HG03439 (cell line): ENCODE data around the gene FAM90A26.
"Not testable (repeated sequence)": the region's sequence is repeated elsewhere in the genome, so short reads cannot be mapped to it uniquely, and the experiment has no call there.

Source experiments
- ATAC-seq: cut with Tn5 transposase; IDR thresholded peaks from one replicate; pipeline ENCODE4 v1.9.1; 2021; ENCODE audit warnings: mild to moderate bottlenecking, moderate library complexity; ENCODE audit not compliant: unreplicated experiment

FAM90A26 gene, protein sequence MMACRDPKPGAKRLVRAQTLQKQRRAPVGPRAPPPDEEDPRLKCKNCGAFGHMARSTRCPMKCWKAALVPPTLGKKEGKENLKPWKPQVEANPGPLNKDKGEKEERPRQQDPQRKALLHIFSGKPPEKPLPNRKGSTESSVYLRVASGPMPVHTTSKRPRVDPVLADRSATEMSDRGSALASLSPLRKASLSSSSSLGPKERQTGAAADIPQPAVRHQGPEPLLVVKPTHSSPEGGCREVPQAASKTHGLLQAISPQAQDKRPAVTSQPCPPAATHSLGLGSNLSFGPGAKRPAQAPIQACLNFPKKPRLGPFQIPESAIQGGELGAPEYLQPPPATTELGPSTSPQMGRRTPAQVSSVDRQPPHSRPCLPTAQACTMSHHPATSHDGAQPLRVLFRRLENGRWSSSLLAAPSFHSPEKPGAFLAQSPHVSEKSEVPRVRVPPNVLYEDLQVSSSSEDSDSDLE

DNA sequence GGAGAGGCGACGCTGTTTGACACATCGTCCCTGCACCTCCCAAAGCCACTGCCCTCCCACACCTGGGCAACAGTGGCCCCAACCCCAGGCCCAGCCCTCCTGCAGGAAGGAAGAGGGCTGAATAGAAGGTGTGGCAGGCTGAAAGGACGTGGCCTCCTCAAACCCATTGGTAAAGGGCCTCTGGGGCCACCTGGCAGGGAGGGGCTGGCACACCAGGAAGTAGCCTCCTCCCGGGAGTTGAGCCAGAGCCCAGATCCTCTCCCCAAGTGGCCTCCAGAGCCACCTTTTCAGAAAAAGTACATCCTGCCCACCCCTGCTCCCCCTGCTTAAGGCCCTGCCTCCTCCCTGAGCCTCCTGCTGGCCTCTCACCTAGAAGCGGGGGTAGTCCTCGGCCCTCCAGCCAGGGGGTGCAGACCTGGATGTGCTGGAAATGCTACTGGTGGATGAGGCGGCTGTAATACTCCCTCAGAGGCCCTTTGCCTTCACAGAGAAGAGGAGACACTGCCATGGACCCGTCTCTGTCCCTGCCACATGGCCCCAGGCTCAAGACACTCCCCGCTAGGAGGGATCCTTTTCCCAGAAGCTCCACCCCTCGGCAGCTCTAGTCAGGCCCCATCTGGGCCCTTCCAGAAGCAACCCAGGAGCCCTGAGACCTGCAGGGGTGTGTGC is at the start of gene FAM90A26:
FAM90A26 (plus strand) TSS at position 619 of the 669 bp plus-strand sequence. CDS start 2,764 bp downstream, outside the sequence.
- not testable (repeated sequence) for ATAC-seq

DNA sequence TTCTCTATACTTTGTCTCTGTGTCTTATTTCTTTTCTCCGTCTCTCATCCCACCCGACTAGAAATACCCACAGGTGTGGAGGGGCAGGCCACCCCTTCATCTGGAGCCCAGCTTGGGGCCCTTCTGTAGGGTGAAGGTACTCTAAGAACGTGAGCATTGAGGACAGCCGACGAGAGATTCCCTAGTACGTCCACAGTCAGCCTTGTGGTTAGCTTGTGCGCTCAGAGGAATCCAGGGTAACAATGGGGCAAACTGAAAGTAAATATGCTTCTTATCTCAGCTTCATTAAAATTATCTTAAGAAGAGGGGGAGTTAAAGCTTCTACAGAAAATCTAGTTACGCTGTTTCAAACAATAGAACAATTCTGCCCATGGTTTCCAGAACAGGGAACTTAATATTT is 47.5 kb upstream of the FAM90A26 start:
- not testable (repeated sequence) for ATAC-seq

DNA sequence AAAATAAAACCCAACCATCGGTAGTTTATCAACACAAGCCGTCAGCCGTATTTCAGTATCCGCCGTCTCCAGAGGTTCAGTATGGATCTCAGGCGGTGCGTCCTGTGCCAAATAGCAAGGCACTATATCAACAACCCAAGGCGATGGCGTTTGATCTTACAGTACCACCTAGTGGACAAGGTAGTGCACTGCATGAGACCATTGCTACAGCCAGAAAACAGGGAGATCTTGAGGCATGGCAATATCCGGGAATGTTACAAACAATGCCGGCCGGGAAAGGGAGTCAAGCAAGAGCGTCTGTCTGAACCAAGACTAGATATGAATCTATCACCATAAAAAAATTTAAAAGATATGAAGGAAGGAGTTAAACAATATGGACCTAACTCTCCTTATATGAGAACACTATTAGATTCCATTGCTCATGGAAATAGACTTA is 46.6 kb upstream of the FAM90A26 start:
- ATAC-seq: not testable (repeated sequence)

DNA sequence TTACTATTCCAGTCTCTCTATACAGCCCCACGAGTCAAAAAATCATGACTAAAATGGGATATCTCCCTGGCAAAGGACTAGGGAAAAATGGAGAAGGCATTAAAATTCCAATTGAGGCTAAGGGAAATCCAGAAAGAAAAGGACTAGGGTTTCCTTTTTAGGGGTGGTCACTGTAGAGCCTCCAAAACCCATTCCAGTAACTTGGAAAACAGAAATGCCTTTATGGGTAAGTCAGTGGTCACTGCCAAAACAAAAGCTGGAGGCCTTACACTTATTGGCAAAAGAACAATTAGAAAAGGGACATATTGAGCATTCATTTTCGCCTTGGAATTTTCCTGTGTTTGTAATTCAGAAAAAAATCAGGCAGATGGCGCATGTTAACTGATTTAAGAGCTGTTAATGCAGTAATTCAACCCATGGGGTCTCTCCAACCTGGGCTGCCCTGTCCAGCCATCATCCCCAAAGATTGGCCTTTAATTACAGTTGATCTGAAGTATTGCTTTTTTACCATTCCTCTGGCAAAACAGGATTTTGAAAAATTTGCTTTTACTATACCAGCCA is 44.5 kb upstream of the FAM90A26 start:
- ATAC-seq: not testable (repeated sequence)

DNA sequence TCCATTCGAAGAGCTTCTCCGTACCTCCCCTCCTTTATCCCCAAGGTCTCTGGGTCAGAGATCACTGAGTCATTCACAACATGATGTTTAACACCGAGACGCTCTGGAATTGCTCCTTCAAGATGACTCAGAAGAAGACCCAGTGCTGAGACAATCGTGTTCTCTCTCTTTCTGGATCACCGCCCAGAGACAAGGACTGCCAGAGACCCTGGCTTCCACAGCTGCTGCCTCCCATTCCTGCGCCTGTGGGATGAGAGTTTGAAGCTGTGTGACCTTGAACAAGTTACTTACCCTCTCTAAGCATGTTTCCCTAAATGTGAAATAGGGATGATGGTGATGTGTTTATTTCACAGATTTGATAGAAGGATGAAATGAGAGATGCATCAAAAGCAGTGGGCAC is 38.8 kb upstream of the FAM90A26 start:
- not testable (repeated sequence) for ATAC-seq

DNA sequence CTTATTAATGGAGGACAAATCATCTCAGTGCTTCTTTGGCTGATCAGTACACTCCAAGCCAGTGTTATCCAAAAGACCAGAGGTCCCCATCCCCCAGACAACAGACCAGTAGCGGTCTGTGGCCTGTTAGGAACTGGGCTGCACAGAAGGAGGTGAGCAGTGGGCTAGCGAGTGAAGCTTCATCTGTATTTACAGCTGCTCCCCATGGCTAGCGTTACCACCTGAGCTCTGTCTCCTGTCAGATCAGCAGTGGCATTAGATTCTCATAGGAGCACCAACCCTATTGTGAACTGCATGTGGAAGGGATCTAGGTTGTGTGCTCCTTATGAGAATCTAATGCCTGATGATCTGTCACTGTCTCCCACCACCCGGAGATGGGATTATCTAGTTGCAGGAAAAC is 37.4 kb upstream of the FAM90A26 start:
- not testable (repeated sequence) for ATAC-seq

DNA sequence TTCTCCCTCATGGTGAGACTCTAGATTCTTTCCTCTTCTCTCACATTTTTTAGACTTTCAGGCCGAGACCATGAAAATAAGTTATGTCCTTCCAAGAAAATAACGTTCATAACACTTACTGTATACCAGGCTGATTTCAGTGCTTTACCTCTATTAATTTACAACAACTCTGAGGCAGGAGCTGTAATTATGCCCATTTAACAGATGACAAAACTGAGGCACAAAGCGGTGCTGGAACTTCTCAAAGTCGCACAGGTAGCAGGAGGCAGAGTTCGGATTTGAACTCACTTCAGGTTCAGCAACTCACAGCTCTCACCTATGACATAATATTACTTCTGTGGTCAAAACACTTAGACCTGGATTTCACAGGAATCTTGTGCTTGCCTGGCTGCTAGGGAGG is 36.2 kb upstream of the FAM90A26 start:
- not testable (repeated sequence) for ATAC-seq

DNA sequence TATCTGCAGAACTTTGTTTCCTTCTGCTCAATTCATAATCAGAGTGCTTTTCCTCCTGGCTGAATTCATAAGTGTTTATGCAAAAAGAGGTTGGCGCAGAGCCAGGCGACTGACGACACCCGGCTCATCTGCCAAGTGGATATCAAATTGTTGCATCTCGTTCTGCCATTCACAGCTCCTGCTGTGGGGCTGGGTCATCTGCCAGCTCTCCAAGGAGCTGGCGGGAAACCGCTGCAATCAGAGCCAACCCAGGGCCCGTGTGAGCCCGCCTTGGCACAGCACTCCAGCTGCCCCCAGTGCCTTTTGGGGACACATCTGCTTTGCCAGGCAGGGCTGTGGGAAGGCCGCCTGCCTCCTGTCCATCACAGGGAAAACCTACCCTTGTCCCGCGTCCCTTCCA is 35.7 kb upstream of the FAM90A26 start:
- not testable (repeated sequence) for ATAC-seq

DNA sequence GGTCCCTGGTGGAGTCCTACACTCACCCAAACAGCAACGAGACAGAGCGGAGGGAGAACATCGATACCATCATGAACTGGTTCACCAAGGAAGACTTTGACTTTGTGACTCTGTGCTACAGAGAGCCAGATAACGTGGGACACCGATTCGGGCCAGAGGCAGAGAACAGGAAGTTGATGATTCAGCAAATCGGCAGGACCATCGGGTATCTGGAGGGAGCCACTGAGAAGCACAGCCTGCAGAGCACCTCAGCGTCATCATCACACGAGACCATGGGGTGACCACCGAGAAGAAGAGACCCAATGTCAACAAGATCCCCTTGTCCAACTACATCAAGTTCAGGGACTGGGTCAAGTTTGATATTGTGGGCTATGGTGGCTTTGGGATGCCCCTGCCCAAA is 29.2 kb upstream of the FAM90A26 start:
- not testable (repeated sequence) for ATAC-seq

DNA sequence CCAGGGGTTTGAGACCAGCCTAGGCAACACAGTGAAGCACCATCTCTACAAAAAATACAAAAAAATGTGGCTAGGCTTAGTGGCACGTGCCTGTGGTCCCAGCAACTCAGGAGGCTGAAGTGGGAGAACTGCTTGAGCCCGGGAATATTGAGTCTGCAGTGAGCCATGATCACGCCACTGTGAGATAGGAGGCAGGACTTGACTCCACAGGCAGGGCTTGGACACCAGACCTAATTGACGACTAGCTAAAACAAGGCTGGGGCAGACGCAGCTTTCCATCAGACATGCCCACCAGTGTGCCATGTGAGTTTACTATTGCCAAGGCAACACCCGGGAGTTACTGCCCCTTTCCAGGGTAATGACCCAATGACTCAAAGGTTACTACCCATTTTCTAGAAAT is 27.4 kb upstream of the FAM90A26 start:
- ATAC-seq: not testable (repeated sequence)

DNA sequence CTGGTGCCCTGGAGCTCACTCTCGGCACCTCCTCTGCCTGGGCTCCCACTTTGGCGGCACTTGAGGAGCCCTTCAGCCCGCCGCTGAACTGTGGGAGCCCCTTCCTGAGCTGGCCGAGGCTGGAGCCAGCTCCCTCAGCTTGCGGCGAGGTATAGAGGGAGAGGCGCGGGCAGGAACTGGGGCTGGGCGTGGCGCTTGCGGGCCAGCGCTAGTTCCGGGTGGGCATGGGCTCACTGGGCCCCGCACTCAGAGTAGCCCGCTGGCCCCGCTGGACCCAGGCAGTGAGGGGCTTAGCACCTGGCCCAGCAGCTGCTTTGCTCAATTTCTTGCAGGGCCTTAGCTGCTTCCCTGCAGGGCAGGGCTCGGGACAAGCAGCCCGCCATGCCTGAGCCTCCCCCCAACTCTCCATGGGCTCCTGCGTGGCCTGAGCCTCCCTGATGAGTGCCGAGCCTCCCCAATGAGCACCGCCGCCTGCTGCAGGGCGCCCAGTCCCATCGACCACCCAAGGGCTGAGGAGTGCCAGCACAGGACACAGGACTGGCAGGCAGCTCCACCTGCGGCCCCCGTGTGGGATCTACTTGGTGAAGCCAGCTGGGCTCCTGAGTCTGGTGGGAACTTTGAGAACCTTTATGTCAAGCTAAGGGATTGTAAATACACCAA is 26.7 kb upstream of the FAM90A26 start:
- ATAC-seq: no peak

DNA sequence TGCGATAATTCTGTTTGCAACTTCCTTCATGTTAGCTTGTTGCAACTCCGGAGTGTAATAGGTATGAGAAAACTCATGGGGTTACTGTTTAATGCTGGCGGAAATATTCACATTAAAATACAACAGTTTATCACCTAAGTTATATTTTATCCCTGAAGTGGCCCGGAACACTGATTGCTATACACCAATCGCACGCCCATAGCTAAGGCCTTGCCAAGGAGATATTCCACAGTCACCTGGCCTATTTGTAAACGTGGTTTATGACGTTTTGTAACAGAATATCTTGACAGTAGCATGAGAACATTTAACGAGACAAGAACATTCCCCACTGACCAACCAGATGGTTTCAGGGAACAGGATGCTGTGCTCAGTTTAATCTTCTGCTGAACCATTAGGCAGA is 23.2 kb upstream of the FAM90A26 start:
- no peak for ATAC-seq

DNA sequence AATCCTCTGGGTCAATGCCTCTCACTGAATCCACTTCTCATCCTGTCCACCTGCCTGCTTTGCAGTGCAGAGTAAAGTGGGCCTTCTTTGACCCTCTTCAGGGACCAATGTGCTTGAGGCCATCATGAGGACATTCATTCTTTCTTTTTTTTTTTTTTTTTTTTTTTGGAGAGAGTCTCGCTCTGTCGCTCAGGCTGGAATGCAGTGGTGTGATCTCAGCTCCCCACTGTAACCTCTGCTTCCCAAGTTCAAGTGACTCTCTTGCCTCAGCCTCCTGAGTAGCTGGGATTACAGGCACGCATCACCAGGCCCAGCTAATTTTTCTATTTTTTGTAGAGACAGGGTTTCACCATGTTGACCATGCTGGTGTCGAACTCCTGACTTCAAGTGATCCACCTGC is 22.8 kb upstream of the FAM90A26 start:
- ATAC-seq: not testable (repeated sequence)

DNA sequence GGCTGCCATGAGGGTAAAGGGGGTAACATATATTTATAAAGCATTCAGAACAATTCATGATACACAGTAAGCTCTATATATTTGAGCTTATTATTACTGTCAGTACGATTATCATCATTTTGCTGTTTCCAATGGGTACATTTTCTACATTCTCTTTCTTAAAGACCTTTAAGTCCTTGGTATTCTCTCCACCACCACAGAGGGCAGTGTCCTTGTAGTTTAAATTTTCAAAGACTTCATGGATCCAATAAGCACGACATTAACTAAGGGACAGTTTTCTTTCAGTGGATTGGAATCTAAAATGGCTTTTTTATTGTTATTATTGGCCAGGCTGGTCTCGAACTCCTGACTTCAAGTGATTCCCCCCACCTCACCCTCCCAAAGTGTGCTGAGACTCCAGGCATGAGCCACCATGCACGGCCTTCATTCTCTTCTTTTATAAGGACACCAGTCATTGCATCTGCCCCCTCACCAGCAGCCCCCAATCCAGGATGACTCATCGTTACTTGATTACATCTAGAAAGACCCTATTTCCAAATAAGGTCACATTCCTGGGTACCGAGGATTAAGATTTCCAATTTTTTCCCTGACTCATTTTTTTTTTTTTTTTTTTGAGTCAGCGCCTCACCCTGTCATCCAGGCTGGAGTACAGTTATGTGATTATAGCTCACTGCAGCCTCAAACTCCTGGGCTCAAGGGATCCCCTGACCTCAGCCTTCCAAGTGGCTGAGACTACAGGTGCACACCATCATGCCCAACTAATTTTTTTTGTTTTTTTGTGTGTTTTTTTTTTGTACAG is 21.4 kb upstream of the FAM90A26 start:
- ATAC-seq: not testable (repeated sequence)

DNA sequence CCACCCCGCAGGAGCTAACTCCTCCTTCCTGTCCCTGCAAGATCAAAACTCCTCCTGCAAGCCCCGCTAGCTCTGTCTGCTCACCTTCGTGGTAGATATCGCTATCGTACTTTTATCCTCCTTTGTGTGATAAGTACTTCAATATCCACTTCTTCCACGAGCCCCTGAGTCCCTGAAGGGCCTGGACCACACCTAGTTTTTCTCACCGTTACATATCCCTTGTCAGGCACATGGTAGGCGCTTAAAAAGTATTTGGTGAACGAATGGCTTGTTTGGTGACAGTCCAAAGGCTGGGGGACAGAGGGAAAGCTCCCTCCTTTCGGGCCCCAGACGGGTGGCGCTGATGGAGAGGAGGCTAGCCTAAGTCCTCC is 18.4 kb upstream of the FAM90A26 start:
- ATAC-seq: not testable (repeated sequence)

DNA sequence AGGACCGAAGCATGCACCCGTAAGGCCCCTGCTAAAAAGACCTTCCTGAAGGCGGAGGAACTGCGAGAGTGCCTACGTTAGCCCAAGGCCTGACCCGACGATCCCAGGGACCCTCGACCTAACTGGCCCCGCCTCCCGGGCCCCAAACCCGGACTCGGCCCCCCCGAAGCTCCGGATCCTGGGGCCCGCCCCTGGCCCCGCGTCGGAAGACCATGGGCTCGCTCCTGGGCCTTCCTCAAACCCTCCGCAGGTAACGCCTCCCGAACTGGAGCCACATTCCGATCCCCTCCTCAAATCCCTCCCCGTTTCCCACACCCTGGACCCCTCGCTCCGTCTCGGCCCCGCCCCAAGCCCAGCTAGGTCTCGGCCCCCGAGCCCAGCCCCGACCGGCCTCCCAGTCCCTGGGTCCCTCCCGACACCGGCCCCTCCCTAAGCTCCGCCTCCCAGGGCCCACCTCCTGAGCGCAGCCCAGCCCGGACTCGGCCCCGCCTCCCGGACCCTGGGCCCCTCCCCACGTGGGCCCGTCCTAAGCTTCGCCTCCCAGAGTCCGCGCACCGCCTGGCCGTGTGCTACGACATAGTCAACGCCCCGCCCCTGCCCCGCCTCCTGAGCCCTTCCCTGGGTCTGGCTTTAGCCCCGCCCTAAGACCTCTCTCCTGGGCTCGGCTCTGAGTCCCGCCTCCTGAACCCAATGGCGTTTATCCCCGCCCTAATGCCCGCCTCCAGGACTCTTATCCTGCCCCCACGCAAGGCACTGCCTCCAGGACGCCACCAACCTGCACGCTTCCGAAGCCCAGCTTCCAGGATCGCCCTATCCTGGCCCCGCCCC is 17.8 kb upstream of the FAM90A26 start:
- not testable (repeated sequence) for ATAC-seq

DNA sequence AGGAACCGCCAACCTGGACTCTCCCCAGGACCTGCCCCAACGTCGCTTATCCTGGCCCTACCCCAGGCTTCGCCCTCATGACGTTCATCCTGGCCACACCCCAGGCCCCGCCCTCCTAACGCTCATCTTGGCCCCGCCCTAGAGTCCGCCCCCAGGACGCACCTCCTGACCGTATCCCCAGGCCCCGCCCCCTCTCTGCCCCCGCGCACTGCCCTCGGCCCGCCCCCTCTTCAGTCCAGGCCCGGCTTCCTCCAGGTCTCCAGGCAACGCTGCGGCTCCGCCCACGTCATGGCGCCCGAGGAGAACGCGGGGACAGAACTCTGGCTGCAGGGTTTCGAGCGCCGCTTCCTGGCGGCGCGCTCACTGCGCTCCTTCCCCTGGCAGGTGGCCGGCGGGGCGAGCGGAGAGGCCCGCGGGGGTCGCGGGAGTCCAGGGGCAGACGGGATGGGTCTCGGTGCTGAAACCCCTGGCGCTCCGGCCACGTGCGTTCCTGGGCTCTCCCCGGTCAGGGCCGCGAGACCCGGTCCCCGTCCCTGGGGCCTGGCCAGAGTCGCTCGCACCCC is 17.1 kb upstream of the FAM90A26 start:
- ATAC-seq: not testable (repeated sequence)

DNA sequence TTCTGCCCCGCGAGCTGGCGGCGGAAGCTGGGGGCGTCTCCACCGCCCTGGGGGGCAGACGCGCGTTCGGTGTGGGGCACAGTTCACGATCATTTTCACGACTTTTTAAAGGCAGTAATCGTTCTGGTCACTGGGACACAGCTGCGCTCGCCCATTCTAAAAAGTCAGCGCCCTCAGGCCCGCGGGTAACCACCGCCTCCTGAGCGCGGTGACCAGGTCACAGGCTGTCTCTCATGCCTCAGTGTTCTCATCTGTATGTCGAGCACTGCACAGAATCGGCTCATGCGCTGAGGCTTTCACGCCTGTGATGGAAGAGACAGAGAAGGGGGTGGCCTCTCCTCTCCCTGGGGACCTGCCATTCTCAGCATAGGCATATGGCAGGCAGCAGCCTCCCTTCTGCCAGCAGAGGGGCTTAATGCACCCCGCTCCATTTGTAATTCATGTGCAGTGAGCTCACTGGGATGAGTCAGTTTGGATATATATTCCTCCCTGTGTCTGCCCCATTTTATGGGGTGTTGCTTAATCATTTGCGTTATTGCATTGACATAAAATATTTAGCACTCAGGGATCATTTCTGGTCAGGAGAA is 16.5 kb upstream of the FAM90A26 start:
- ATAC-seq: not testable (repeated sequence)
